Peyer's patch (tissue), 4 donors: ENCODE measurements around the gene PIGK.

ENCODE experiments used
- CTCF ChIP-seq, 6 experiments: fragments of 450-650 bp in 4 of 6; fragments of 200-600 bp in 2 of 6; sonication (generic) in 1 of 6; IDR thresholded peaks; one replicate each; pipeline ENCODE4 v1.5.1; 2017 to 2019; ENCODE audit warnings: antibody characterized with exemption in 6 of 6, mild to moderate bottlenecking in 3 of 6, moderate library complexity in 1 of 6
- POLR2A ChIP-seq, 2 donors: fragments of 450-650 bp; IDR thresholded peaks; one replicate each; pipeline ENCODE4 v1.5.1; 2017; ENCODE audit warnings: antibody characterized with exemption in 2 of 2, mild to moderate bottlenecking in 2 of 2, moderate library complexity in 2 of 2

GRCh38 chr1:77238462-77238861 is 19.2 kb upstream of the PIGK start:
- TF ChIP-seq CTCF (IDR thresholded peaks at IDR 0.05) (no peak), POLR2A (IDR thresholded peaks at IDR 0.05) (no peak)
